NCI-H510A treated with DMSO at 0.1 percent for 48 hours (cell line): Measurements from ENCODE around the gene LAMC2.
"Not testable (repeated sequence)": the region's sequence is repeated elsewhere in the genome, so short reads cannot be mapped to it uniquely, and the experiment has no call there.

Source experiments
- DNase-seq: peaks from one replicate; lab custom pipeline; 2025; lab: John Stamatoyannopoulos, UW

Gene LAMC2

DNA sequence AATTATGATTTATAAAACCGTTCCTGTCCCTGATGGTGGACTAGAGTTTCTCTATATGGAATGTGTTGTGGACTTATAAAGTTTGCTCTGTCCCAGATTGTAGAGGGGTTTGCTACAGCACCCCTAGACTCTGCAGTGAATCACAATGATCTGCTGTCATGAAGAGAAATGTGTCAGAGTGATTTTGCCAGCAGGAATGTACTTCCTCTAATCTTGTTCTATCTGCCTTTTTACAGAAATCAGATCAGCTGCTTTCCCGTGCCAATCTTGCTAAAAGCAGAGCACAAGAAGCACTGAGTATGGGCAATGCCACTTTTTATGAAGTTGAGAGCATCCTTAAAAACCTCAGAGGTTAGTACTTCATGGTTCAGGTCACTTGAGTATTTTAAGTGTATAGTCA lies 52.0 kb downstream of the LAMC2 start:
- no peak for DNase-seq

DNA sequence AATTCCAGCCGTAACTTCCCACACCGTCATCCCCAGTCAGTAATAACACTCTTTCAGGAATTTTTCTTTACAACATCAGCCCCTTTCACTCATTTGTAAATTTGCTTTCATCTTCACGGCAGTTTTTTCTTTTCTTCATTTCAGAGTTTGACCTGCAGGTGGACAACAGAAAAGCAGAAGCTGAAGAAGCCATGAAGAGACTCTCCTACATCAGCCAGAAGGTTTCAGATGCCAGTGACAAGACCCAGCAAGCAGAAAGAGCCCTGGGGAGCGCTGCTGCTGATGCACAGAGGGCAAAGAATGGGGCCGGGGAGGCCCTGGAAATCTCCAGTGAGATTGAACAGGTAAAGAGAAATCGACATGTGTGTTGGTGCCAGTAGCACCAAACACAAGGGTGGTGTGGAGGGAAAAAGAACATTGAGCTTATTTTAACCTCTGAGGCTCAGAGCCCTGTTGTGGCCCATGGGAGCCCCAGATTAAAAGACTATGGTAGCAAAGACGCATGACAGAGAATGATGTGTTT lies 53.2 kb downstream of the LAMC2 start:
- DNase-seq: no peak

DNA sequence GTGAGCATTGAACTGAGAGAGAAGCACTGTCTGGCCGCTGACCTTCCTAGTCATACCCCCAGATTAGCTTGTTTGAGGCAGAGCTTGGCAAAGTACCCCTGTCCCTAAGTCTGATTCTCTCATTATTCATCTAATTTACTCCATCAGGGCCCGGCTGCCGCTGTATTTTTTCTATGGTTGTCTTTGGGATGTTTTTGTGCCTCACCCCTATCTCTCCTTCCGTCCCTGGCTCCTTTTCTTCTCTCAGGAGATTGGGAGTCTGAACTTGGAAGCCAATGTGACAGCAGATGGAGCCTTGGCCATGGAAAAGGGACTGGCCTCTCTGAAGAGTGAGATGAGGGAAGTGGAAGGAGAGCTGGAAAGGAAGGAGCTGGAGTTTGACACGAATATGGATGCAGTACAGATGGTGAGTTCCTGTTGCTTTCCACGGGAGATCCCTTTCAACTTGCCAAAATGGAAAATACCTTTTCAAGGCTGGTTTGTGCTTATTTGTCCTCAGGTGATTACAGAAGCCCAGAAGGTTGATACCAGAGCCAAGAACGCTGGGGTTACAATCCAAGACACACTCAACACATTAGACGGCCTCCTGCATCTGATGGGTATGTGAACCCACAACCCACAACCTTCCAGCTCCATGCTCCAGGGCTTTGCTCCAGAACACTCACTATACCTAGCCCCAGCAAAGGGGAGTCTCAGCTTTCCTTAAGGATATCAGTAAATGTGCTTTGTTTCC lies 53.9 kb downstream of the LAMC2 start:
- no peak for DNase-seq

DNA sequence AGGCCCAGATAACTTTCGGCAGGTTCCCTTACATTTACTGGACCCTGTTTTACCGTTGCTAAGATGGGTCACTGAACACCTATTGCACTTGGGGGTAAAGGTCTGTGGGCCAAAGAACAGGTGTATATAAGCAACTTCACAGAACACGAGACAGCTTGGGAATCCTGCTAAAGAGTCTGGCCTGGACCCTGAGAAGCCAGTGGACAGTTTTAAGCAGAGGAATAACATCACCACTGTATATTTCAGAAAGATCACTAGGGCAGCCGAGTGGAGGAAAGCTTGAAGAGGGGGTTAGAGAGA lies 54.4 kb downstream of the LAMC2 start:
- DNase-seq: no peak

DNA sequence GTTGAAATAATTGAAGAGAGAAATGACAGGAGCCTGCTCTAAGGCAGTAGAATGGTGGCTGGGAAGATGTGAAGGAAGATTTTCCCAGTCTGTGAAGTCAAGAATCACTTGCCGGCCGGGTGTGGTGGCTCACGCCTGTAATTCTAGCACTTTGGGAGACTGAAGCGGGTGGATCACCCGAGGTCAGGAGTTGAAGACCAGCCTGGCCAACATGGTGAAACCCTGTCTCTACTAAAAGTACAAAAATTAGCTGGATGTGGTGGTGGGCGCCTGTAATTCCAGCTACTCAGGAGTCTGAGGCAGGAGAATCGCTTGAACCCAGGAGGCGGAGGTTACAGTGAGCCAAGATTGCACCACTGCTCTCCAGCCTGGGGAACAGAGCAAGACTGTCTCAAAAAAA lies 54.8 kb downstream of the LAMC2 start:
- DNase-seq: not testable (repeated sequence)

DNA sequence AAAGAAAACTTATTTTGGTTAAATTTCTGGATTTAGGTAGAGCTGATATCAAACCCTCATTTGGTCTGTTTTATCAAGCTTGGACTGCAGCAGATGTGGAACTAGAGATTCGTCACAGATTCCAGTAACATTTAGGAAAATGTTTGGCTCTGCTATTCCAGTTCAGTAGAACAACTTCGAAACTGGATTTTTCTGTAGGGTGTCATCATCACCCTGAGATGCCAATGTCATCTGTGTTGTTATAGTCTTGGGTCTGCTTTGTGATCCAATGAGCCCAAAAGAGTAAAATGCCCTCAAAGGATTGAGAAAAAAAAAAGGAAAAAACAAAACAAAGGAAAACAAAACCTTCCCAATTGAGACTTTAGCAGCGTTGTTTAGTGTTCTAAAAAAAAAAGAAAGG lies 55.4 kb downstream of the LAMC2 start:
- no peak for DNase-seq

DNA sequence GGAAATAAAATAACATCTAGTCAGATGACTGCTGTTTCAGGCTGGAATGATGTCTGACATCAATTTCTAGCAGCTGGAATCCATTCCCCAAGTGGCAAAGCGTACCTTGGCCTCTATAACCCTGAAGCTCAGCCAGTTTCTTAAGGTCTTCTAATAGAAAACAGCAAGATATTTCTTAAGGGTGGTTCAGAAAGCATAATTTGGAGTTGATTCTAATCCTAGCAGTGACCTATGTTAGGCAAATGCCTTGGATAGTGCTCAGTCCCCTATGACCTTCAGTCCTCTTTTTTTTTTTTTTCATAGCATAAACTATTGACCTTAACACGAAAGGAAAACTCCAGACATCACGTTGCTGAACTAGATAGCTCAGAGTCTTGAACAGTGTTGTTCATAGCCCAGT lies 56.5 kb downstream of the LAMC2 start:
- no peak for DNase-seq

DNA sequence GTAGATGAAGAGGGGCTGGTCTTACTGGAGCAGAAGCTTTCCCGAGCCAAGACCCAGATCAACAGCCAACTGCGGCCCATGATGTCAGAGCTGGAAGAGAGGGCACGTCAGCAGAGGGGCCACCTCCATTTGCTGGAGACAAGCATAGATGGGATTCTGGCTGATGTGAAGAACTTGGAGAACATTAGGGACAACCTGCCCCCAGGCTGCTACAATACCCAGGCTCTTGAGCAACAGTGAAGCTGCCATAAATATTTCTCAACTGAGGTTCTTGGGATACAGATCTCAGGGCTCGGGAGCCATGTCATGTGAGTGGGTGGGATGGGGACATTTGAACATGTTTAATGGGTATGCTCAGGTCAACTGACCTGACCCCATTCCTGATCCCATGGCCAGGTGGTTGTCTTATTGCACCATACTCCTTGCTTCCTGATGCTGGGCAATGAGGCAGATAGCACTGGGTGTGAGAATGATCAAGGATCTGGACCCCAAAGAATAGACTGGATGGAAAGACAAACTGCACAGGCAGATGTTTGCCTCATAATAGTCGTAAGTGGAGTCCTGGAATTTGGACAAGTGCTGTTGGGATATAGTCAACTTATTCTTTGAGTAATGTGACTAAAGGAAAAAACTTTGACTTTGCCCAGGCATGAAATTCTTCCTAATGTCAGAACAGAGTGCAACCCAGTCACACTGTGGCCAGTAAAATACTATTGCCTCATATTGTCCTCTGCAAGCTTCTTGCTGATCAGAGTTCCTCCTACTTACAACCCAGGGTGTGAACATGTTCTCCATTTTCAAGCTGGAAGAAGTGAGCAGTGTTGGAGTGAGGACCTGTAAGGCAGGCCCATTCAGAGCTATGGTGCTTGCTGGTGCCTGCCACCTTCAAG lies 57.3 kb downstream of the LAMC2 start:
- no peak for DNase-seq

DNA sequence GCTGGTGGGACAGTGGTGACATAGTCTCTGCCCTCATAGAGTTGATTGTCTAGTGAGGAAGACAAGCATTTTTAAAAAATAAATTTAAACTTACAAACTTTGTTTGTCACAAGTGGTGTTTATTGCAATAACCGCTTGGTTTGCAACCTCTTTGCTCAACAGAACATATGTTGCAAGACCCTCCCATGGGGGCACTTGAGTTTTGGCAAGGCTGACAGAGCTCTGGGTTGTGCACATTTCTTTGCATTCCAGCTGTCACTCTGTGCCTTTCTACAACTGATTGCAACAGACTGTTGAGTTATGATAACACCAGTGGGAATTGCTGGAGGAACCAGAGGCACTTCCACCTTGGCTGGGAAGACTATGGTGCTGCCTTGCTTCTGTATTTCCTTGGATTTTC lies 58.4 kb downstream of the LAMC2 start:
- no peak for DNase-seq

DNA sequence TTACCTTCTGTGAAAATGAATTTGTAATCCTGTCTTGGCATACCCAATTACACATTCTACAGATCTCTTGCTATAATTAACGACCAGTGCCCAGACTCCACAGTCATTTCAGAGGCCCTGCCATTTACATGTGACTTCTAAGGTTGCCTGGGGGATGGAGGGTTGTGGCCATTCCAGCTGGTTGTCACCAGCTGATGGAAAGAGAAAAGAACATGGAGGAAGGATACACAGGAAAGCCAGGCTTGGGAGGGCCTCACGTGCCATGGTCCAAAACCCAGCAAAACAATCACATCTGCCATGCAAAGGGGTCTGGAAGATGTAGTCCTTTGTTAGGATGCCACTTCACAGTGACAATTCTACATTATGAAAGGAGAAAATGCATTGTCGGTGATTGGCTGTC lies 59.3 kb downstream of the LAMC2 start:
- no peak for DNase-seq

DNA sequence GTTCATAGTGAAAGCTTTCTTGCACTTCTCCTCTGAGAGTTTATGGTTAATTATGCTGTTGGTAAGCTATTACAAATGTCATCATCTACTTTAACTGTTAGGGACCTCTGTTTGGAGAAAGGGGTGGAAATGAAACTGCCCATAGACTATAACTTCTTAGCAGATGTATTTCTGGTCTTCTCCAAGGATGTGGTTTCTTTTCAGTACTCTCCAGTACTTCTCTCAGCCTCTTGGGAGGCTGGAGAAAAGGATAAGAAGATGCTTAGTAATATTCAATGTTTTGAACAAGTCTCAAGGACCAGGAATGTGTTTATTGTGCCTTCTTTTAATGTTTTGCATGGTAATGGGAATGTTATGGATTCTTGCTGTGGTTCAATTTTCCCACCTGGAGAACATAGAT lies 60.4 kb downstream of the LAMC2 start:
- no peak for DNase-seq

DNA sequence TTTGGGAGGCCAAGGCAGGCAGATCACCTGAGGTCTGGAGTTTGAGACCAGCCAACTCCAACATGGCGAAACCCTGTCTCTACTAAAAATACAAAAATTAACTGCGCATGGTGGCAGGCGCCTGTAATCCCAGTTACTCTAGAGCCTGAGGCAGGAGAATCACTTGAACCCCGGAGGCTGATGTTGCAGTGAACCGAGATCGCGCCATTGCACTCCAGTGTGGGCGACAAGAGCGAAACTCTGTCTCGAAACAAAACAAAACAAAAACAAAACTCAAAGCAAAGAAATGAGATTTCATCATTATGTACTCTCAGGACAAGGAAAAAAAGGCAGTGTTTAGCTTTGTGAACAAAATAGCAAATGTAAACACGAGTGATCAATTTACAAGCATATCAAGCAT lies 61.0 kb downstream of the LAMC2 start:
- DNase-seq: no peak

DNA sequence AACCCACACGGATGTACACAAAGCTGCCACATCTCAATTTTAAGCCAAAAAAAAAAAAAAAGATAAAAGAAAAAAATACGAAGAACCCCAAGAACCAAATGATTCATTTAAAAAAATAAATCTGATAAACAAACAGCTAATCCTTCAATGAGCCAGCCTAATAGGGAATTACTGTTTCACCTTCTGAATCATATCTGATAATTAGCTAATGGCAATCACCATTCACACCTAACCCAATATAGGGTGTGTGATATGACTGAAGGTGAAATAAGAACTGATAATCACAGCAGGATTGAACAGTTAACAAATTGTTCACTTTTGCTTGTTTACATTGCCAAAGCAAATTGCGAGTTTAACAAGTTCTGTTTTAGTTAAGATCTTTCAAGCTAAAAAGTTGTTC lies 61.4 kb downstream of the LAMC2 start:
- no peak for DNase-seq

DNA sequence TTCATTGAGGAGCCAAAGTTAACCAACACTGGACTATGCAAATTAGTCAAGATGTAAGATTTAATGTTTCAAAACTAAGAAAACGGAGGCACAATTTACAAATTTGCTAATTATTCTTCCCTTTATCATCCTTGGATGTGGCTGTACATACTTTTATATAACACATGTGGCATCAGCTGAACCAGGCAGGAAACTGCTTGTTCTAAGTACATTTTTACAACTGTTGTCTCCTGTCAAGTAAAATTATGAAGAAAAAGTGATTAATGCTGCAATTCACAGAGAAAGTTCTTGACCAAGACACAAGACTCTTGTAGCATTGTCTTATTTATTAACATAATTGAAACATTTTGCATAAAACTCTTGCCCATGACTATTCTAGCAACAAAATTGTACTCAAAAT lies 61.9 kb downstream of the LAMC2 start:
- DNase-seq: no peak

DNA sequence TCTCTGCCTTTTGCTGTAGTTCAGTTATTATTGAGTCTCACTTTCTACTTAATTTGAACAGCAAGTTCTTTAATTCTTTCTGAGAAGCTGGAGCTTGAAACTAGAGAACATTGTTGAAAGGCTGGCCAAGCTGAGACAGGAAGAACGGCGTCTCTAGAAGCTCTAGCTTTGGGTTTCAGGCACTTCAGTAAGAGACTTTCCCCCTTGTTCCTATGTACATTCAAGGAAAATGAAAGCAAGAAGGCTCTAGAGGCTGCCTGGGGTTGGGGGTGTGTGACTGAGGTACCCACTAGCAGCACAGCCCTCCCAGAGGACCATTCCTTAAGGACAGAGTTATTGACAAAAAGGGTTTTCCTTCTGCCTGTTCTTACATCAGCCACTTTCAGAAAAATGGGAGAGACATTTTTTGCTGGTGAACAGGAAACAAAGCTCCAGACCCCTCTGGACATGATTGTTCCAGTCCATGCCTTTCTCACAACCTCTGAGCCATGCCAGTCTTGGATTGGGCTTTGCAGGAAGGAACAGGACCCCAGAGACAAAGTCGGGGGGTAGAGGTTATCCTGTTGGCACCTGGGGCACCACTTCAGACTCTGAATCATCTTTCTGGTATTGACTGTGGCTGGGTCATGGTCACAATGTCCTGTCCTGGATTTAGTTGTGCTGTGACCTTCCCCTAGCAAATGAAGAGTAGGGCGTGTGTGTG lies 63.1 kb downstream of the LAMC2 start:
- no peak for DNase-seq

DNA sequence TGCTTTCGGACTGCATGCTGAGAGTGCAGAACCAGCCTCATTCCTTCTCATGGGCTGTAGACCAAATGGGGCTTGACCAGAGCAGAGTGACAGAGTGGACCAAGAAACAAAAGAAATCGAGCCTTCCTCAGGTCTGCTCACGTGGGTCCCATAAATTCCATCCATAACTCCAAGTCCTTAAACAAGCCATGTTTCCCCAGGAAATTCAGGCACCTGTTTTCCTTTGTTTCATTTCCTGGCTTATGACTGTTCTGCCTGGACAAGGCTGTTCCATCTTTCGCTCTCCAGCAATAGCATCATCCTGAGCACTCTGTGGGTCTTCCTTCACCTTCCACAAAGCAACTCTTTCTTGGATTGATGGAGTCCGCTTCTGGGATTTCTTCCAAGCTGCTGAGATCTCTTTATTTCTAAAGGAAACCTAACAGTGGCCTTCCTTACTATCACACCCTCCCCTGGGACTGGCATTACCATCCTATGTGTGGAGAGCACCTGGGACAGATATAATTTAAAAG lies 63.9 kb downstream of the LAMC2 start:
- no peak for DNase-seq

DNA sequence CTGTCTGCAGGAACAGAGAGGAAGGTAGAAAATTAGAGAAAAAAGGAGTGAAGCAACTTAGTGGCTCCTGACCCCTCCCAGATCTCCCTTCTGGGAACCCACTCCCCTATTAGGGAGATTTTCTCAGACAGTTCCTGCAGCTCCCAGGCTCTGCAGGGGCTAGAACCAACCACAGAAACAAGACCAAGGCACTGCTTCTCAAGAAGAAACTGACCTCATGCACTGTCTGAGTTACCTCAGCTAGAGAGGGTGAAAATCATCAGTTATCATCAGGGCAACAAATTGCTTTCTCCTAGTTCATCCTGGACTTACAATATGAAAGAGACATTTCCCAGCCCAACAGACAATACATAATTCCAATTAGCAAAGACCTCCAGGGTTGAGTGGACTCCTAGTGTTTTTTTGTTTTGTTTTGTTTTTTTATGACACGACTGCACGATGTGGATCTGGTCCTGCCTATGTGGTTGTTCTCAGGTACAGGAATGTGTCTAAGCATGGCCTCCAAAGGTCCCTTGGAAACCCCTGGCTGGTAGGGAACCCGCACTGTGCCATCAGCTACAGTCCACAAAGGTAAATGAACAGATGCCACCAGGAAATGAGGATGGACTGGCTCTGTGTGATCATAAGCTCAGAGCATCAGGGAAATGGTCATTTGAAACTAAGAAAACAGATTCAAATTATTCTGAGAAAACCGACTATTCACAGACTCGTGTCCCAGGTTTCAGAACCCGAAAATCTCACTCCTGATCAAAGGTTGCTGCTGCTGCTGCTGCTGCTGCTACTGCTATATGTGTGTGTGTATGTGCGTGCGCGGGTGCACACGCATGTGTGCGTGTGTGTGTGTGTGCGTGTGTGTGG lies 65.3 kb downstream of the LAMC2 start:
- no peak for DNase-seq

DNA sequence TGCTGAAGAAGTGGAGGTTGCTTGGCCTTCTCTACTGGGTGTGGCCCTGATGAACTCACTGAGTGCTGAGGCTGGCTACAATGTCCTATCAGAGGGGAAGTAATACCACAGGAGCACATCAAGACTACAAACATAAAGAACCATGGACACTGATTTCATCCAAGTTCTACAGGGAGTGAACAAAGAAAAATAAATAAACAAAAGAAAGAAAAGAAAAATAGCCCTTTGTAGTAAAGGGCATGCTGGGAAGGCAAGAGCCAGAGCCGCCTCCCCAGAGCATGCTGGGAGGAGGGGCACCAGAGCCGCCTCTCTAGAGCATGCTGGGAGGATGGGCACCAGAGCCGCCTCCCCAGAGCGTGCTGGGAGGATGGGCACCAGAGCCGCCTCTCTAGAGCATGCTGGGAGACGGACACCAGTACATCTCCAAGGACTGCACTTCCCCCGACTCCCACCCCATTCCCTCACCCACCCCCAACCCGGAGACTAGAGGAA lies 65.9 kb downstream of the LAMC2 start:
- DNase-seq: no peak

DNA sequence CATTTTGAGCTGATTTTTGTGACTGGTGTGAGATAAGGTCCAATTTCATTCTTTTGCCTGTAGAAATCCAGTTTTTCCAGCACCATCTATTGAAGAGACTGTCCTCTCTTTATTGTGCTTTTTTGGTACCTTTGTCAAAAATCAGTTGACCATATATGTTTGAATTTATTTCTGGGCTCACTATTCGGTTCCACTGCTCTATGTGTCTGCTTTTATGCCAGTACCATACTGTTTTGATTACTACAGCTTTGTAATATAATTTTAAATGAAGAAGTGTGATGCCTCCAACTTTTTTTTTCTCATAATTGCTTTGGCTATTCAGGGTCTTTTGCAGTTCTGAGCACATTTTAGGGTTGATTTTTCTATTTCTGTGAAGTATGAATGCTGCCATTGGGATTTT lies 69.0 kb downstream of the LAMC2 start:
- no peak for DNase-seq

DNA sequence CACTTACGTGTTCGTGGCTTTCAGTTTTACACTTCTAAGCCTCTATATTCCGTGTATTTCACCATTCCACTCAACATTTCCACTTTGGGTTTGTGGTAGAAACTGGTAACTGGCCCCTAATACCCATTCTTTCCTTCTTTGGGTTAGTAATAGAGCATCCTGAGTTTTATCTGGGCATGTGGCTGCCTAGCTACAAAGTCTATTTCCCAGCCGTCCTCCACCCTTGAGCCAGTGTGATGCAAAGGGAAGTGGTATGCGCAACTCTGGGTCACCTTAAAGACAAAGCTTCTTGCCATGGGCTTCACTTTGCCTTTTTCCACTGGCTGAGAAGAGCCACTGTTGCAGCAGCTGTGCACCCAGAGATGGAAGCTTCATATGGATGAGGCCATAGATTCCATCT lies 73.9 kb downstream of the LAMC2 start:
- no peak for DNase-seq

DNA sequence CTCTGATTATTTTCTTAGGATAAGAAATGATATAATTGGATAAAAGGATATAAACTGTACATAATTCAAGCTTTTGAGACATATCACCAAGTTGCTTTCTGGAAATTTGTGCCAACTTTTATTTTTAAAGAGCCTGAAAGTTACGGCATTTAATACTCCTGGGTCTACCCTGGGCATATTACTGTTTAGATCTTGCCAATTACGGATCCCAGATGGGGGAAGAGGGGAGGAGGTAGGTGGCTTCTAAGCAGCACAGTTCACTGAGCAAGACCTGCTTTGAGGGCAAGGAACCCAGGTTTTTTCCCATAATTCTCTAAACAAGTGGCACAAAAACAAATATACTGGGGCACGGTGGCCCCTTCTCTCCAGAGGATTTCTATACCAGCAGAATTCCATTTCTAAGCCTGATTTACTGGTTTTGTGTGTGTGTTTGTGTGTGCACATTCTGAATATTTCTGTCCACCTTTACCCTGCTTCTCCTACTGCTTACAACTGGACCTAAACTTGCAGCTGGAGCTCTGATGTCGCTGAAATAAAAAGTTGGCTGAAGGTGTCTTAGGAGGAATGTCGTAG lies 76.7 kb downstream of the LAMC2 start:
- DNase-seq: no peak
